DND-41 (cell line): ENCODE results near the gene IBA57.

Experiments used
- ATAC-seq: fragments of 200-7000 bp; cut with Tn5 transposase; 3 replicates; pipeline ENCODE4 v1.9.1; 2021; ENCODE audit warnings: low read depth; ENCODE audit not compliant: insufficient read depth
- DNase-seq: peaks from one replicate; pipeline ENCODE4 v3.0.0-alpha.2; 2020
- H2AFZ ChIP-seq: 2 replicates; pipeline ENCODE4 v1.6.0; 2012; ENCODE audit warnings: low read depth, low read length
- H3K27ac ChIP-seq: 2 replicates; pipeline ENCODE4 v1.5.1; 2012; ENCODE audit warnings: low read length, inconsistent platforms
- H3K27me3 ChIP-seq: fragments of 200-600 bp; sonication (generic); 2 replicates; pipeline ENCODE4 v1.6.0; 2012; ENCODE audit warnings: low read length, mild to moderate bottlenecking, inconsistent platforms; ENCODE audit not compliant: insufficient read depth, poor library complexity
- H3K36me3 ChIP-seq: 2 replicates; pipeline ENCODE4 v1.5.1; 2012; ENCODE audit warnings: low read length, inconsistent platforms; ENCODE audit not compliant: insufficient read depth
- H3K4me1 ChIP-seq: 2 replicates; pipeline ENCODE4 v1.5.1; 2012; ENCODE audit warnings: mild to moderate bottlenecking, low read length; ENCODE audit not compliant: insufficient read depth
- H3K4me2 ChIP-seq: 2 replicates; pipeline ENCODE4 v1.6.0; 2012; ENCODE audit warnings: mild to moderate bottlenecking, moderate library complexity, low read length, inconsistent platforms; ENCODE audit not compliant: insufficient read depth
- H3K4me3 ChIP-seq, 2 experiments: fragments of 200-600 bp in 1 of 2; shearing (Covaris generic) in 1 of 2; 2 replicates each; pipeline ENCODE4 v1.5.1; 2012 to 2016; ENCODE audit warnings: inconsistent platforms in 2 of 2, low read length in 2 of 2, mild to moderate bottlenecking in 2 of 2, low read depth in 1 of 2, moderate library complexity in 1 of 2
- H3K79me2 ChIP-seq: 2 replicates; pipeline ENCODE4 v1.6.0; 2012; ENCODE audit warnings: low read length, inconsistent platforms; ENCODE audit not compliant: insufficient read depth
- H3K9ac ChIP-seq: 2 replicates; pipeline ENCODE4 v1.6.0; 2012; ENCODE audit warnings: low read depth, mild to moderate bottlenecking, inconsistent platforms, low read length, moderate library complexity
- H3K9me3 ChIP-seq: 2 replicates; pipeline ENCODE4 v1.5.1; 2012; ENCODE audit warnings: low read length, moderate library complexity, mild to moderate bottlenecking, inconsistent platforms; ENCODE audit not compliant: insufficient read depth, severe bottlenecking
- H4K20me1 ChIP-seq: 2 replicates; pipeline ENCODE4 v1.6.0; 2012; ENCODE audit warnings: low read length; ENCODE audit not compliant: insufficient read depth
- EZH2 ChIP-seq: IDR thresholded peaks from 3 replicates; pipeline ENCODE4 v1.6.1; 2012; ENCODE audit warnings: borderline replicate concordance, low read depth, mild to moderate bottlenecking, moderate library complexity, low read length, inconsistent platforms; ENCODE audit not compliant: severe bottlenecking
- TF ChIP-seq, protein P1 (sequence below): IDR thresholded peaks from 2 replicates; pipeline ENCODE4 v1.5.1; 2012; ENCODE audit warnings: borderline replicate concordance, low read length, moderate library complexity, mild to moderate bottlenecking; ENCODE audit not compliant: poor library complexity, severe bottlenecking; ENCODE audit errors: extremely low read depth

IBA57 gene

DNA sequence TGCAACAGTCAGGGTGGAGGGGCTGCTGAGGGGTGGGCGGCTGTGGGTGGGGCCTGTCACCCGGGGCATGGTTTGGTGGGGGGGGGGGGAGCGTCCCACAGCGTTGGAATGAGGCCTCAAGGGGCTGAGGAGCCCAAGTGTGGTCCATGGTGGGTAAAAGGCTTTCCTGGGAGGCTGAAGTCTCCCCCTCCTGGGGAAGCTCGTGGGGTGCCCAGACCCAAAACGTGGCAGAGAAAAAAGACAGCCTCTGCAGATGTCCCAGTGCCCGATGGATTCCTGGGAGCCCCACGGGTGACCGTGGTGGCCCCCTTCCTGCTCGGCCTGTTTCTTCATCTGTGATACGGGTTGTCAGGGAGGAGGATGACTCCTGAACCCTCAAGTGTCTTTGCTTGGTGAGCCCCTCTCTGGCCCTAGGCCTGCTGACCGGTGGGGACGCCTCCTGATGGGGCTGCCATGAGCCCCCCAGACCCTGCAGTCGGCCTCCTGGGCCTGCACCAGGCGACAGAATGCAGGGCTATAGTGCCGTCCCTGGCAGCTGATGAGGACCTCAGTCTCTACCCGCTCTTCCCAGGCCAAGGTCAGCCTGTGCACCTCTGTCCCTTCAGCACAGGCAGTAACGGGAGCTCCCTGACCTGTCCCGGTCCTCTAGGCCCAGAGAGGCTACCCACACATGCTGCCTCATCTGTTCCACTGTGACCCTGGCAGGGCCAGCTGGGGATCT, 43.4 kb downstream of the IBA57 start:
- TF ChIP-seq, protein P1, sequence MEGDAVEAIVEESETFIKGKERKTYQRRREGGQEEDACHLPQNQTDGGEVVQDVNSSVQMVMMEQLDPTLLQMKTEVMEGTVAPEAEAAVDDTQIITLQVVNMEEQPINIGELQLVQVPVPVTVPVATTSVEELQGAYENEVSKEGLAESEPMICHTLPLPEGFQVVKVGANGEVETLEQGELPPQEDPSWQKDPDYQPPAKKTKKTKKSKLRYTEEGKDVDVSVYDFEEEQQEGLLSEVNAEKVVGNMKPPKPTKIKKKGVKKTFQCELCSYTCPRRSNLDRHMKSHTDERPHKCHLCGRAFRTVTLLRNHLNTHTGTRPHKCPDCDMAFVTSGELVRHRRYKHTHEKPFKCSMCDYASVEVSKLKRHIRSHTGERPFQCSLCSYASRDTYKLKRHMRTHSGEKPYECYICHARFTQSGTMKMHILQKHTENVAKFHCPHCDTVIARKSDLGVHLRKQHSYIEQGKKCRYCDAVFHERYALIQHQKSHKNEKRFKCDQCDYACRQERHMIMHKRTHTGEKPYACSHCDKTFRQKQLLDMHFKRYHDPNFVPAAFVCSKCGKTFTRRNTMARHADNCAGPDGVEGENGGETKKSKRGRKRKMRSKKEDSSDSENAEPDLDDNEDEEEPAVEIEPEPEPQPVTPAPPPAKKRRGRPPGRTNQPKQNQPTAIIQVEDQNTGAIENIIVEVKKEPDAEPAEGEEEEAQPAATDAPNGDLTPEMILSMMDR, result no peak
- TF ChIP-seq EZH2, result no peak
- no peak for DNase-seq

GRCh38 chr1:228209657-228210056, 44.1 kb downstream of the IBA57 start:
- no peak for TF ChIP-seq EZH2
- TF ChIP-seq, protein P1, result no peak
- H2AFZ ChIP-seq, result no peak overlapping the region
- H3K79me2 ChIP-seq, result peaks cover 6% of the 10 kb centered on the region
- H3K4me1 ChIP-seq, result peaks cover 14% of the 10 kb centered on the region
- H3K27ac ChIP-seq, result no peak overlapping the region
- H3K4me3 ChIP-seq, result no peak overlapping the region
- H3K9ac ChIP-seq, result no peak overlapping the region
- no peaks in the 10 kb centered on the region for H3K9me3 ChIP-seq
- ATAC-seq (no peak), DNase-seq (no peak)
- no peaks in the 10 kb centered on the region for H3K27me3 ChIP-seq
- peaks cover 15% of the 10 kb centered on the region for H4K20me1 ChIP-seq
- H3K4me2 ChIP-seq, result no peak overlapping the region
- H3K36me3 ChIP-seq, result peaks cover 6% of the 10 kb centered on the region

More for the DNA sequence above, 43.4 kb downstream of the IBA57 start:
- Histone ChIP-seq H3K4me3 (no peak overlapping the region), H3K36me3 (no peaks in the 10 kb centered on the region), H3K4me1 (peaks cover 8% of the 10 kb centered on the region), H3K9ac (no peak overlapping the region), H4K20me1 (peaks cover 8% of the 10 kb centered on the region), H3K27ac (no peak overlapping the region), H3K9me3 (no peaks in the 10 kb centered on the region), H2AFZ (no peak overlapping the region), H3K79me2 (peaks cover 3% of the 10 kb centered on the region; the same call in 1 of the 2 replicates), H3K27me3 (no peaks in the 10 kb centered on the region), H3K4me2 (no peak overlapping the region)
- ATAC-seq, result no peak

DNA sequence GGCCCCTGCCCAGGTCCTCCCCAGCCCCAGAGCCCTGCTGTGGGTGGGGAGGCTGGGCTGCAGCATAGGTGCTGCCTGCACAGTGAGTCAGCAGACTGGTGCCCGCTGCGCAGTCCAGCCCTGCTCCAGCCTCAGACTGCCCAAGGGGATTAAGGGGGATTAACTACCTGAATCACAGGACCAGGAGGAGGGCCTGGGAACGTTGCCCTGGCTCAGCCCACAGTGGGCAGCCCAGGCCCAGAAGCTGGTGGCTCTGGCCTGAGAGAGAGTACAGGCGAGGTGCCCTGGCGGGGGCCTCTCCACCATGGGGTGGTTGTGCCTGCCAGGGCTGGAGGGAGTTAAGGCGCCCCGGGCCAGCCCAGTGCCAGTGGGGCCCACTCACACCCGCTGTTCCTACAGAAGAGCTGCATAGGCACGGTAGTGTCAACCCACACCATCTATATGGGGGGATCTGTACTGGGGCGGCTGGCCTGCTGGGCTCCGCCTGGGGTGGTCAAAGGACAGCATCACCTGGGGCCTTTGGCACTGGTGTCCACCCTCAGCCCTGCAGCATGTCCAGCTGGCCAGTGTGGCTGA, 44.6 kb downstream of the IBA57 start:
- Histone ChIP-seq H3K4me1 (peaks cover 19% of the 10 kb centered on the region), H3K9me3 (no peaks in the 10 kb centered on the region), H3K4me2 (no peak overlapping the region), H3K27me3 (no peaks in the 10 kb centered on the region), H2AFZ (no peak overlapping the region), H3K27ac (no peak overlapping the region), H3K79me2 (peaks cover 6% of the 10 kb centered on the region), H3K9ac (no peak overlapping the region), H3K4me3 (no peak overlapping the region), H3K36me3 (peaks cover 11% of the 10 kb centered on the region), H4K20me1 (peaks cover 20% of the 10 kb centered on the region)
- no peak for TF ChIP-seq EZH2
- TF ChIP-seq, protein P1, result no peak
- DNase-seq, result no peak
- no peak for ATAC-seq
